ENCODE results near the gene PAXX.

DNA sequence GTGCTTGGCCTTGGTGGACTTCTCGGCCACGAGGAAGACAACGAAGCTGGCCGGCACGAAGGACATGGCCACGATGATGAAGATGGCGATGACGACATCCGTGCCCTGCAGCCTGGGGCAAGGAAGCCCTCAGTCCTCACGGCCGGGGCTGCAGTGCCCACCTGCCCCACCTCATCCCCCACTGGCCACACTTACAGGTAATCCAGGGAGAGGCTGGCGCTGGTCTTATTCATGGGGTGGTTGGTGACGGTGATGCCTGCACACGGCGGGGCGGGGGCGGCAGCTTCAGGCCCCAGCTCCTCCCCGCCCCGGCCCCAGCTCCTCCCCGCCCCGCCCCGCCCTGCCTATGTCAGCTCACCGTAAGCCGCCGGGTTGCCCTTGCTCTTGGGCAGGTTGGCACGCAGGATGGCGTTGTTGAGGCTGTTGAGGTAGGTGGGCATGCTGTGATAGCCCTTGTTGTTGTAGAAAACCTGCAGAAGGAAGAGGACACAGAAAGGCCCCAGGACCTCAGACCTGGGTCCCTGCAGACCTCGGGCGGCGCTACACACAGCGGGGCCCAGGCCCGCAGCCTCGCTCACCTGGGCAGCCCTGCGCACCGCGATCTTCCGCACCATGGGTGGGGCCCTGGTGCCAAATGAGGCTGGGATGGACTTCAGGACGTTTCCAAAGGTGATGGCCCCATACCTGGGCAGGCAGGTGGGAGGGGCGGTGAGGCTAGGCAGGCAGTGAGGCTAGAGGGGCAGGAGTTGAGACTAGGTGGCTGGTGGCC, 19.9 kb downstream of the PAXX start:
- no peak for TF ChIP-seq EZH2 (IDR thresholded peaks at IDR 0.05; ENCODE audit: low read length)
- TF ChIP-seq, protein P1, sequence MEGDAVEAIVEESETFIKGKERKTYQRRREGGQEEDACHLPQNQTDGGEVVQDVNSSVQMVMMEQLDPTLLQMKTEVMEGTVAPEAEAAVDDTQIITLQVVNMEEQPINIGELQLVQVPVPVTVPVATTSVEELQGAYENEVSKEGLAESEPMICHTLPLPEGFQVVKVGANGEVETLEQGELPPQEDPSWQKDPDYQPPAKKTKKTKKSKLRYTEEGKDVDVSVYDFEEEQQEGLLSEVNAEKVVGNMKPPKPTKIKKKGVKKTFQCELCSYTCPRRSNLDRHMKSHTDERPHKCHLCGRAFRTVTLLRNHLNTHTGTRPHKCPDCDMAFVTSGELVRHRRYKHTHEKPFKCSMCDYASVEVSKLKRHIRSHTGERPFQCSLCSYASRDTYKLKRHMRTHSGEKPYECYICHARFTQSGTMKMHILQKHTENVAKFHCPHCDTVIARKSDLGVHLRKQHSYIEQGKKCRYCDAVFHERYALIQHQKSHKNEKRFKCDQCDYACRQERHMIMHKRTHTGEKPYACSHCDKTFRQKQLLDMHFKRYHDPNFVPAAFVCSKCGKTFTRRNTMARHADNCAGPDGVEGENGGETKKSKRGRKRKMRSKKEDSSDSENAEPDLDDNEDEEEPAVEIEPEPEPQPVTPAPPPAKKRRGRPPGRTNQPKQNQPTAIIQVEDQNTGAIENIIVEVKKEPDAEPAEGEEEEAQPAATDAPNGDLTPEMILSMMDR (optimal IDR thresholded peaks at IDR 0.05 in 1 of 3, IDR thresholded peaks at IDR 0.05 in 1 of 3, conservative IDR thresholded peaks at IDR 0.05 in 1 of 3; ENCODE audit: extremely low read depth in 1 of 3, insufficient read depth in 2 of 3, low read length in 3 of 3): no peak
